Stimulated activated CD8-positive, alpha-beta memory T cell treated with anti-CD3 and anti-CD28 coated beads, Interleukin-12 subunit alpha, Interleukin-12 subunit beta, amount 100 ng/mL, for 4 hours (primary cell): Measurements from ENCODE around the gene ANTKMT.
A peak's percentile ranks its signal among the peaks of the same experiment; 100 is the strongest.

Experiments used
- DNase-seq: peaks from one replicate; pipeline ENCODE4 v3.0.0-alpha.2; 2020; ENCODE audit warnings: low read depth

ANTKMT gene, protein sequence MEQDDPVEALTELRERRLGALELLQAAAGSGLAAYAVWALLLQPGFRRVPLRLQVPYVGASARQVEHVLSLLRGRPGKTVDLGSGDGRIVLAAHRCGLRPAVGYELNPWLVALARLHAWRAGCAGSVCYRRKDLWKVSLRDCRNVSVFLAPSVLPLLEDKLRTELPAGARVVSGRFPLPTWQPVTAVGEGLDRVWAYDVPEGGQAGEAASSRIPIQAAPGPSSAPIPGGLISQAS

DNA sequence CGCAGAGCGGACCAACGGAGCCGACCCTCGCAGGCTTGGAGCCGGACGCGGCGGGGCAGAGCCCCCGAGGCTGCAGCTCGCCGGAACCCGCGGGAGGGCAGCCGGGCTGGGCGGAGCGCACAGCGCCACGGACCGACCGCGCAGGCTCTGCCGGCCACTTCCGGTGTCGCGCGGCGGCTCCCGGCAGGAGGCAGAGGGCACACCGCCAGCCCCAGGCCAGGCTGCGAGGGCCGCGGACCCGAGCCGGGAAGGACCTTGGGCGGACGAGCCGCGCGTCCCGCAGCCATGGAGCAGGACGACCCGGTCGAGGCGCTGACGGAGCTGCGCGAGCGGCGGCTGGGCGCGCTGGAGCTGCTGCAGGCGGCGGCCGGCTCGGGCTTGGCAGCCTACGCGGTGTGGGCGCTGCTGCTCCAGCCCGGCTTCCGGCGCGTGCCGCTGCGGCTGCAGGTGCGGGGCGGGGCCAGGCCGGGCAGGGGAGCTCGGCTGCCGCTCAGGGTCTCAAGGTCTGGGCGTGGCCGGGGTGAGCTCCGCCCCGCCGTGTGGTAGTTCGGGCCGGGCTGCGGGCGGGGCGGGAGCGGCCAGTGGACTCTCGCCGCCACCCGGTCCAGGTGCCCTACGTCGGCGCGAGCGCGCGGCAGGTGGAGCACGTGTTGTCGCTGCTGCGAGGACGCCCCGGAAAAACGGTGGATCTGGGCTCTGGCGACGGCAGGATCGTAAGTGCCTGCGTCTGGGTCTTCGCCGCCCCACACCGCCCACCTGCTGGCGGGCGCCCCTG, at the start of gene ANTKMT:
TSS of gene ANTKMT (plus strand) at position 157 of the 775 bp plus-strand sequence. CDS start at position 286, 129 bp downstream.
- peak; percentile 67 for DNase-seq

DNA sequence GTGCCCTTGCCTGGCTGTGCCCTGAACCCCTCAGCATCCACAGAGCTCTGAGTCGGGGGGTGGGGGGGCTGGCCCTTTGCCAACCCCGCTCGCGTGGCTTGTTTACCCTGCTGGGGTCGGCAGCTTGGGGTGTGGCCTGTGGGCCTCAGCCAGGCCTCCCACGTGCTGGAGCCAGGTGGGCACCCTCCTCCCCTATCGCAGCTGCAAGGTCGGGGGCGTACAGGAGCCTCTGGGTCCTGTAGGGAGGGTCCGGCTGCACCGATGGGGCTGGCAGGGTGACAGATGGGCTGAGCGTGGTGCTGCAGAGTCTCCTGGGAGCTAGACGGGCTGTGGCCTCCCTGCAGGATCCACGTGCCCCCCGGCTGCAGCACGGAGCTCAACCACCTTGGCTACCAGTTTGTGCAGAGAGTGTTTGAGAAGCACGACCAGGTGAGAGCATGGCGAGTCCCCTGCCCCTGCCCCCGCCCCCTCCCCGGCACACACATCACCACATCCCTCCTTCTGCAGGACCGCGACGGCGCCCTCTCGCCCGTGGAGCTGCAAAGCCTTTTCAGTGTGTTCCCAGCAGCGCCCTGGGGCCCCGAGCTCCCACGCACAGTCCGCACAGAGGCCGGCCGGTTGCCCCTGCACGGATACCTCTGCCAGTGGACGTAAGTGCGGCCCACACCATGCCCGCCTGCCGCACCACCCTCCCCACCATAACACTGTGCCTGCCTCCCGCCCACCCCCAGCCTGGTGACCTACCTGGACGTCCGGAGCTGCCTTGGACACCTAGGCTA, 49.4 kb upstream of the ANTKMT start:
- no peak for DNase-seq

DNA sequence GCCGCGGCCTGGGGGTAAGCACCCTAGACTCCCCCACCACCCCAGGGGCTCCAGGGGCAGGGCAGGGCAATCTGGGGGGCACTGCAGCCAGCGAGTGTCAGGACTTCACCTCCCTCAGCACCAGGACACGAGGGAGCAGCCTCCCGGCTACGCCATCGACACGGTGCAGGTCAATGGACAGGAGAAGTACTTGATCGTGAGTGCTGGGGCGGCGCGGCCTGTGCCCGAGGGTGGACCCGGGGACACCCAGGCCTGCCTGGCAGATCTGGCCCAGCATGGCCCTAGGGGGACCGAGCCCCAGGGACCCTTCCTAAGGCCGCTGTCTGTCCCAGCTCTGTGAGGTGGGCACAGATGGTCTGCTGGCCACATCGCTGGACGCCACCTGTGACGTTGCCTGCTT, 48.6 kb upstream of the ANTKMT start:
- no peak for DNase-seq

DNA sequence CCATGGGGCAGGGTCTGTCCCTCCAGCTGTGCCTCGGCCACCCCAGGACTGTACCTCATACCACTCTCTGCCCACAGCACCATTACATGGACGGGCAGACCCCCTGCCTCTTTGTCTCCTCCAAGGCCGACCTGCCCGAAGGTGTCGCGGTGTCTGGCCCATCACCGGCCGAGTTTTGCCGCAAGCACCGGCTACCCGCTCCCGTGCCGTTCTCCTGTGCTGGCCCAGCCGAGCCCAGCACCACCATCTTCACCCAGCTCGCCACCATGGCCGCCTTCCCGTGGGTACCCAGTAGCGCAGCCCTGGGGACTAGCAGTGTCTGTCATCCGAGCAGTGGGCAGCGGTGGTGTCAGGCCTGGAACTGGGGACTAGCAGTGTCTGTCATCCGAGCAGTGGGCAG, 48.1 kb upstream of the ANTKMT start:
- no peak for DNase-seq

DNA sequence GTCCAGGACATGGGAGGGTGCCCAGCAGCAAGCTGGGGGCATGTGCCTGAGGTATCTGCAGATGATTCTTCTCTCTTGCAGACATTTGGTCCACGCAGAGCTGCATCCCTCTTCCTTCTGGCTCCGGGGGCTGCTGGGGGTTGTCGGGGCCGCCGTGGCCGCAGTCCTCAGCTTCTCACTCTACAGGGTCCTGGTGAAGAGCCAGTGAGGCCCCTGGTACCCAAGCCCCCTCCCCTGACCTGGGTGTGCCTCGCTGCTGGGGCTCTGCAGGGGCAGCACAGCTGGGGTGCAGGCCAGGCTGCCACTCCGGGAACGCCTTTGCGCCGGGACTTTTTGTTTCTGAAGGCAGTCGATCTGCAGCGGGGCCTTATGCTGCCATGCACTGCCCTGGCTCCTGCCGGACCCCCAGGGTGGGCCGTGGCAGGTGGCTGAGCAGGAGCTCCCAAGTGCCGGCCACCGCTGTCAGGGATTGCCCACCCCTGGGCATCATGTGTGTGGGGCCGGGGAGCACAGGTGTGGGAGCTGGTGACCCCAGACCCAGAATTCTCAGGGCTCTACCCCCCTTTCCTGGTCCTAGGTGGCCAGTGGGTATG, 47.5 kb upstream of the ANTKMT start:
- DNase-seq = no peak

DNA sequence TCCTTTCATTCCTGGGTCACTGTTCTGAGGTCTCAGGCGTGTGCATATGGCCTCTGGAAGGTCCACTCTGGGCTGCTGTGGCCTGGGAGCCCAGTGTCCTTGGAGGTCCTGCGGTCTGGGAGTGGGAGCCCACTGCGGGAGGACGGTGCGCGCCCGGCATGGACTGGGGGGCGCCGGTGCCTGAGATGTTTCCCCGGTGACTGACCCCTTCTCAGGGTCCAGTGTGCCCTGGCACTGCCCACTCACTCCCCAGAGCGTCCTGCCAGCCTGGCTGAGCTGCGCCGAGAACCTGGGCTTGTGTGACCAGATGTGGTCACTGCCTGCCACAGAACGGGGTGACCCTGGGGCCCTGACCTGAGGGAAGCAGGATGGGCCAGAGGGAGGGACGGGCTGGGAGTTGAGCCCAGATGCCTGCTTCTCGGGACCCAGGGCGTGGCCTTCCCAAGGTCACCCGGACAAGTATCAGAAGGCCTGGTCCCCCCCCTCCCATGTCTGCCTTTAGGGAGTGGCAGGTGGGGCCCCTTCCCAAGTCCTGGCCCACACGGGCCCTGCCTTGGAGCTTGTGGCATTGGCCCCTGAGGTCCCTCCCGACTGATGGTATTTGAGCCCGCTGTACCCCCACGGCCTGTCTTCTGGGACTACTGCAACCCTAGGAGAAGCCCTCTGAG, 46.6 kb upstream of the ANTKMT start:
- DNase-seq = no peak

DNA sequence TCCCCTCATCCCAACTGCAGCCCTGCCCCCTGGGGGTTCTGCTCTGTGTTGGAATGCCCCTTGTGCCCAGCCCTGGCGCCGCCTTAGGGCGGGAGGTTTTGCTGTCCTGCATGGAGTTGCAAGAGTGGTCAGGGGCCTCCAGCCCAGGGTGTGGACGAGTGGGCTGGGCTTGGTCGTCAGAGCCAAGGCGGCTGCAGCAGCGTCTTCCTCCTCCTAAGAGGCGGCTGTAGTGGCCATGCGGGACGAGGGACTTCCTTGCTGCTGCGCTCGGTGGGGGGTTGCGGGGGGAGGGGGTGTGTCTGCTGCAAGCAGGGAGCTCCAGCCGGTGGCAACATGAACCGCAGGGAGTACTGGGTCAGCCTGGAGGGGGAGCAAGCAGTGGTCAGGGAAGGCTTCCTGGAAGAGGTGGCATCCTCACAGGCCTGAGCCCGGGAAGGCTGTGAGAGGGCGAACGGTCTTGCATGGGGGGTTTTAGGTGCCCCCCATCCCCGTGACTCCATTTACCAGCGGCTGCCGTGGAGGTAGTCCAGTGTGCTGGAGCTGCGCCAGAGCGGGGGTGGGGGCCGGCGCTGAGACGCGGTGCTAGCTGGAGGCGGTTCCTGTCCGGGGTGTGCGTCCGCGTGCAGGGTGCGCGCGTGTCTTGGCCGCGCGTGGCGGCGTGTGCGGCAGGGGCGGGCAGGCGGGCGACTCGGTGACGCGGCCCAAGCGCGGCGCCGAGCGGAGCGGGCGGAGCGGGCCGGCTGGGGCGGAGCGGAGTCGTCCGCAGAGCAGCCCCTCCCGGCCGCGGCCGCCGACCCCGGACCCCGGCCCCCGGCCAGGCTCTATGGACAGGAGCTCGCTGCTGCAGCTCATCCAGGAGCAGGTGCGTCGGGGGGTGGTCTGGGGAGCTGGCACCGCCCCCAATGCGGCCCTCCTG, 45.7 kb upstream of the ANTKMT start, which contains the start of gene RHBDL1:
TSS of gene RHBDL1 (plus strand) at position 704 of the 916 bp plus-strand sequence. CDS start at position 824, 120 bp downstream.
- no peak for DNase-seq

DNA sequence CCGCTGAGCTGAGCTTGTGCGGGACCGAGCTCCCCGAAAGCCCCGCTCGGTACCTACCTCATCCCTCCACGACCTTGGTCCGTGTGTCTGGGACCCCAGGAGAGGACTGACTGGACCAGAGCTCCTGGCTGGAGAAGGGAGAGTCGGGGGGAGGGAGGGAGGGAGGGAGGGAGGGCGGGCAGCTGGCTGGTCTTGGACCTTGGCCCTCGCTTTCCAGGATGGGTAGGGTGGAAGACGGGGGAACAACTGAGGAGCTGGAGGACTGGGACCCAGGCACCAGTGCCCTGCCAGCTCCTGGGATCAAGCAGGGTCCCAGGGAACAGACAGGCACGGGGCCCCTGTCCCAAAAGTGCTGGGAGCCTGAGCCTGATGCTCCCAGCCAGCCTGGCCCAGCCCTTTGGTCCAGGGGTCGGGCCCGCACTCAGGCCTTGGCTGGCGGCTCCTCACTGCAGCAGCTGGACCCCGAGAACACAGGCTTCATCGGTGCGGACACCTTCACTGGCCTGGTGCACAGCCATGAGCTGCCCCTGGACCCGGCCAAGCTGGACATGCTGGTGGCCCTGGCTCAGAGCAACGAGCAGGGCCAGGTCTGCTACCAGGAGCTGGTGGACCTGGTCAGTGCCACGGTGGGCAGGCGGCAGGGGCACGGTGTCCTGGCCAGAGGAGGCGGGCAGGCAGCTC, 44.9 kb upstream of the ANTKMT start:
- no peak for DNase-seq

DNA sequence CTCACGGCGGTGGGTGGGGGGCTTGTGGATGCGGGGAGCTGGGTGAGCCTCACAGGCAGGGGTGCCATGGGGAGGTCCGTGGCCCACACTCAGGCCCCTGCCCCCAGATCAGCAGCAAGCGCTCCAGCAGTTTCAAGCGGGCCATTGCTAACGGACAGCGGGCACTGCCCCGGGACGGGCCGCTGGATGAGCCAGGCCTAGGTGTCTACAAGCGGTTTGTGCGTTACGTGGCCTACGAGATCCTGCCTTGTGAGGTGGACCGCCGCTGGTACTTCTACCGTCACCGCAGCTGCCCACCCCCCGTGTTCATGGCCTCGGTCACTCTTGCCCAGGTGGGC, 44.4 kb upstream of the ANTKMT start:
- DNase-seq = no peak

DNA sequence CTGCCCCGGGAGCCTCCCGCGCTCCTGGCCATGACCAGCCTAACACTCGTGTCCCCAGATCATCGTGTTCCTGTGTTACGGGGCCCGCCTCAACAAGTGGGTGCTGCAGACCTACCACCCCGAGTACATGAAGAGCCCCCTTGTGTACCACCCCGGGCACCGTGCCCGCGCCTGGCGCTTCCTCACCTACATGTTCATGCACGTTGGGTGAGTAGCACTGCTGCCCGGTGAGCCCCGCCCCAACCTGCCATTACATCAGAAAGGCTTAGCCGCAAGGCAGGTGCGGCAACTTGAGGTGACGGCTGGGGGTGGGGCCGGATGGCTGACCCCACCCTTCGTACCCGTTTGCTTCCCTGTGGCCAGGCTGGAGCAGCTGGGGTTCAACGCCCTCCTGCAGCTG, 44.0 kb upstream of the ANTKMT start:
- DNase-seq = no peak

DNA sequence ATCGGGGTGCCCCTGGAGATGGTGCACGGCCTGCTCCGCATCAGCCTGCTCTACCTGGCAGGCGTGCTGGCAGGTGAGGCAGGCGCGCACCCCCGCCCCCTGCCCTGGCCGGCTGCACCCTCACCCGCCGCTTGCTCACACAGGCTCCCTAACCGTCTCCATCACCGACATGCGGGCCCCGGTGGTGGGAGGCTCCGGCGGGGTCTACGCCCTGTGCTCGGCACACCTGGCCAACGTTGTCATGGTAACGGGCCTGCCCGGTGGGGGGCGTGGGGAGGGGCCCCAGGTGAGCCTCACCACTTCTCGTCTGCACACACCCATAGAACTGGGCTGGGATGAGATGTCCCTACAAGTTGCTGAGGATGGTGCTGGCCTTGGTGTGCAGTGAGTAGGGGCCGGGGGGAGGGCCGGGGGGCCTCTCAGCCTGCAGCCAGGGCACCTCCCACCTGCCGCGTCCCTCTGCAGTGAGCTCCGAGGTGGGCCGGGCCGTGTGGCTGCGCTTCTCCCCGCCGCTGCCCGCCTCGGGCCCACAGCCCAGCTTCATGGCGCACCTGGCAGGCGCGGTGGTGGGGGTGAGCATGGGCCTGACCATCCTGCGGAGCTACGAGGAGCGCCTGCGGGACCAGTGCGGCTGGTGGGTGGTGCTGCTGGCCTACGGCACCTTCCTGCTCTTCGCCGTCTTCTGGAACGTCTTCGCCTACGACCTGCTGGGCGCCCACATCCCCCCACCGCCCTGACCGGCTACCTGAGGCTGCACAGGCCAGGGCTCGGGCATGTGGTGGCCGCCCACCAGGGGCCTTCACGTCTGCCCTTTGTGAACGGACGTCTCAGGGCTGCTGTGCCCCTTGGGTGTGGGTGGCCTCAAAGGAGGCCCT, 43.4 kb upstream of the ANTKMT start:
- DNase-seq = no peak

DNA sequence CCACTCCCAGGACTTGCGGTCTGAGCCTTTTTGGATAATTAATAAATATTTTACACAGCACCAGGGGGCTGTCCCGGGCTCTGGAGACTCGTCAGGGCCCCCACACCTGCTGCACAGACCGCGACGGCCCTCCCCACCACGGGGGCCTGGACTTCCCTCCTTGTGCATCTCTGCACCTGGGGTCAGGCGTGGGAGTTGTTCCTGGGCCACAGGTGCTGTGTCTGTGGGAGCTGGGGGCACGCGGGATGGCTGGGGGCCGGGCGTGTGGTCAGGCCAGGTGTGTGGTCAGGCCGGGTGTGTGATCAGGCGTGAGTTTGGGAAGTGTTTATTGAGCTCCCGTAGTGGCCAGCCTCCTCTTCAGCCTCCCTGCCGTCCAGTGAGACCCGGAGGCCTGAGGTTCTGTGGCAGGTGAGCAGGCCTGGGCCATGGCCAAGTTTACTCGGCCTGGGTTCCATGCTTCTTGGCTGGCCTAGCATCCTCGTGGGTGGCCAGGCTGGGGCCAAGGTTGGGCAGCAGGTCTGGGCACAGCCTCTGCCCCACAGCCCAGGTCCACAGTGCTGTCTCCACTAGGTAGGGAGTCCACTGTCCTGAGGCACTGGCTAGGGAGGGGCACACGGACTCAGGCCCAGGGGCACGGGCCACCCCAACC, 42.6 kb upstream of the ANTKMT start:
- DNase-seq = no peak

DNA sequence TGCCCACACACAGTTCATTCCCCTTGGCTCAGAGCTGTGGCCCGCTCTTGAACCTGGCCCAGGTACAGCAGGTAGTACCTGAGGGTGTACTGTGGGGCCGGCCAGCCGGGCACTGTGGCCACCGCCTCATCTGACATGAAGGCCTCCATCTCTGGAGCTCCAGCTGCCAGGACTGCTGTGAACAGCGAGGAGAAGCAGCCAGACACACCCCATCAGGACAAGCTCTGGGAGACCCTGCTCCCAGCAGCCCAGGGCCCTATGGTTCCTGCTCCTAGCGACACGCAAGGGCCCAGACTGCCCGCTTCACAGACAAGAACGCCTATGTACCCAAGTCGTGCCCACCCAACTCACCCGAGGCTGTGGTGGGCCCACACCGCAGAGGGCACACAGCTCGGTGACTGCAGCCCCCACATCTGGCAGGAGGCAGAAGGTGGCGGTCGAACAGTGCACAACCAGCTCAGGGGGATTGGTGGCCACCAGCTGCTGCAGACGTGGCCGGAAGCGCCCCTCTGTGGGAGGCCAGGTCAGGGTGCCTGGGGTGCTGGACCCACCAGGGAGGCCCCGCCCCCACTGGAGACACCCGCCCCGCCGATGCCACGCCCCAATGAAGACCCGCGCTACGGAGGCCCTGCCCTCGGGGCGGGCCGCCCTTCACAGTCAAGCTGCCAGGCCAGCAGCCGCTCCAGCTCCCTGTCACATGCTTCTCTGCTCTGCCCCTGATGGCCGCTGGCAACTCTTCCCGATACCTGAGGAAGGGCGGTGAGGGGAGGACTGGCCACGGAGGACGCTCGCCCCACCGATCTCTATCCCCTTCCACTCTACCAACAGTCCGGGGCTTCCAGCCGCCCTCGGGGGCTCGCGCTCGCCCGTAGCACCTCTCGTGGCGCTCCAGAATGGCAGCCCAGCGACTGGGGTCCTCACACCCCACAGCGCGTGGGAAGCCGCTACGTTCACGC, 41.8 kb upstream of the ANTKMT start:
- peak; percentile 35 for DNase-seq

DNA sequence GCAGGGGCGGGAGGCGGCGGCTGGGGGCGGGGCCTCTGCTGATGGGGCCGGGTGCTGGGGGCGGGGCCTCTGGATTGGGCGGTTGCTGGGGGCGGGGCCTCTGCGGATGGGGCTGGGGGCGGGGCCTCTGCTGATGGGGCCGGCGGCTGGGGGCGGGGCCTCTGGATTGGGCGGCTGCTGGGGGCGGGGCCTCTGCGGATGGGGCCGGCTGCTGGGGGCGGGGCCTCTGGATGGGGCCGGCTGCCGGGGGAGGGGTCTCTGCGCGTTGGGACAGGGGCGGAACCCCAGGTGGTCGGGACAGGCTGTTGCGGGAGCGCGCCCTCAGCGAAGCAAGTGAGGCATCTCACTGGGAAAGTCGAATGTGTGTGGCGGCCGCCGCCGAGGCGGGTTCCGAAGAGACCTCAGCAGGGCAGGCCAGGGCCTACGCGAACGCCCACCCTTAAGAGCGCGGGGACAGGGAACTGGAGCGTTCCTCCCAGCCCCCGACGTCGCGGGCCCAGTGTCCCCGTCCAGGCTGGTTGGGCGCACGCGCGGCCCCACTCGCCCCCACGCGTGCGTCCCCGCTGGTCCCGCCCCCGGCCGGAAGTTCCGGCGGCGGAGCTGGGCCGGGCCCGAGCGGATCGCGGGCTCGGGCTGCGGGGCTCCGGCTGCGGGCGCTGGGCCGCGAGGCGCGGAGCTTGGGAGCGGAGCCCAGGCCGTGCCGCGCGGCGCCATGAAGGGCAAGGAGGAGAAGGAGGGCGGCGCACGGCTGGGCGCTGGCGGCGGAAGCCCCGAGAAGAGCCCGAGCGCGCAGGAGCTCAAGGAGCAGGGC, 40.9 kb upstream of the ANTKMT start, which contains the start of gene STUB1:
TSS of gene STUB1 (plus strand) at position 597 of the 811 bp plus-strand sequence. CDS start at position 713, 116 bp downstream.
- DNase-seq = peak; percentile 84

DNA sequence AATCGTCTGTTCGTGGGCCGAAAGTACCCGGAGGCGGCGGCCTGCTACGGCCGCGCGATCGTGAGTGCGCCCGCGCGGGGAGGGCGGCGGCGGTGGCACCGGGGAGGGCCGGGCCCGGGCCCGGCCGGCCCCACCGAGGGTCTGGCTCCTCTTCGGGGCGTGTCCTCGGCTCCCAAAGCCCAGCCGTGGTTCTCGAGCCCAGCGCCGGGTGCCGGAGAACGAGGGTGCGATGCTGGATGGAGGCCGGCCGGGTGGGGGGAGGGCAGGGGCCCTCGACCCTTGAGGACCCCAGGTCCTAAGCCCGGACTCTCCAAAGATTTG, 40.4 kb upstream of the ANTKMT start:
- no peak for DNase-seq

DNA sequence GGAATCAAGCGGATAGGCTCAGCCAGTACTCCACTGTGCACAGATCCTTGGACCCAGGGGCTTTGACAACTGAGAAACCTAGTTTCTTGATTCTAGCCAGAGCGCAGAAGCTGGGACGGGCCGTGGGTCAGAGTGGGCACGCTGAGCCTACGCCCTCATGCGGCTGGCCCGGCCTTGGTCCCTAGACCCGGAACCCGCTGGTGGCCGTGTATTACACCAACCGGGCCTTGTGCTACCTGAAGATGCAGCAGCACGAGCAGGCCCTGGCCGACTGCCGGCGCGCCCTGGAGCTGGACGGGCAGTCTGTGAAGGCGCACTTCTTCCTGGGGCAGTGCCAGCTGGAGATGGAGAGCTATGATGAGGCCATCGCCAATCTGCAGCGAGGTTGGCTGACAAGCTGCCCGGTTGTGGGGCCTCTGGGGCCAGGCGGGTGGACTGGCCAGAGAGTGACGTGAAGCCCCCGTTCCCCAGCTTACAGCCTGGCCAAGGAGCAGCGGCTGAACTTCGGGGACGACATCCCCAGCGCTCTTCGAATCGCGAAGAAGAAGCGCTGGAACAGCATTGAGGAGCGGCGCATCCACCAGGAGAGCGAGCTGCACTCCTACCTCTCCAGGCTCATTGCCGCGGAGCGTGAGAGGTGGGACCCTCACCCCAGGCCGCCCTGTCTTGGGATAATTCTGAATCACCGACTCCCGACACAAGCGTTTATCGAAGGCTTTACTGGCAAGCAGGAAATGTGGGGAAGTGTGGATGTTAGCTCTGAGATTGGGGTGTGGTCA, 39.8 kb upstream of the ANTKMT start:
- no peak for DNase-seq
